GM23248 (cell line): ENCODE measurements around the gene SULT1E1.

Experiments
- EZH2 ChIP-seq: fragments of 200-600 bp; sonication (generic); IDR thresholded peaks from 2 replicates; pipeline ENCODE4 v1.6.1; 2018; ENCODE audit warnings: antibody characterized with exemption, mild to moderate bottlenecking; ENCODE audit not compliant: insufficient read depth, poor library complexity, severe bottlenecking
- EZH2phosphoT487 ChIP-seq: fragments of 200-600 bp; sonication (generic); IDR thresholded peaks from 2 replicates; pipeline ENCODE4 v1.6.1; 2018; ENCODE audit warnings: antibody characterized with exemption, moderate library complexity, mild to moderate bottlenecking, low read depth; ENCODE audit not compliant: insufficient read depth

DNA sequence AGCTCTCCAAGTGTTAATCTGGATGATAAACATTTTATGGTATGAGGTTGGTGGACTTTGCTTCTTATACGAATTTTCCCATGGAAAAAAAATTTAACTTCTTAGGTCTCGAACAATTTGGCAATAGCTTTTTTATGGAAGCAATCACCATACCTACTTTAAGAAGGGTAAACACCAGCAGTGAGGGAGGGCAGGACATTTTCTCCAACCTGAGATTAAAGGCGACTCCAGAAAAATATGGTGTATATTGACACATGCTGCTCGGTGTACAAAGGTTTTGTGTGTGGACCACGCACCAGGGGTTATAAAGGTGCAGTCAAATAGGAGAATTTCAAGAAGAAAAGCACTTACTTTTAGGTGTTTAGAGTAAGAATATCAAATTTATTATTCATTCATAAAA is 34.2 kb upstream of the SULT1E1 start:
- TF ChIP-seq EZH2phosphoT487 (no peak), EZH2 (no peak)
